TTC549 (cell line): ENCODE measurements around the gene MBOAT1.

Experiments
- FAIRE-seq: peaks from 2 replicates; lab custom pipeline; 2012; peaks lifted over from hg19 to GRCh38; lab: Jason Lieb, UNC

Gene MBOAT1

GRCh38 chr6:20135677-20136268 lies 76.5 kb downstream of the MBOAT1 start:
- FAIRE-seq: no peak

- FAIRE-seq: no peak
Measured at GRCh38 chr6:20134613-20135012, 77.7 kb downstream of the MBOAT1 start.

DNA sequence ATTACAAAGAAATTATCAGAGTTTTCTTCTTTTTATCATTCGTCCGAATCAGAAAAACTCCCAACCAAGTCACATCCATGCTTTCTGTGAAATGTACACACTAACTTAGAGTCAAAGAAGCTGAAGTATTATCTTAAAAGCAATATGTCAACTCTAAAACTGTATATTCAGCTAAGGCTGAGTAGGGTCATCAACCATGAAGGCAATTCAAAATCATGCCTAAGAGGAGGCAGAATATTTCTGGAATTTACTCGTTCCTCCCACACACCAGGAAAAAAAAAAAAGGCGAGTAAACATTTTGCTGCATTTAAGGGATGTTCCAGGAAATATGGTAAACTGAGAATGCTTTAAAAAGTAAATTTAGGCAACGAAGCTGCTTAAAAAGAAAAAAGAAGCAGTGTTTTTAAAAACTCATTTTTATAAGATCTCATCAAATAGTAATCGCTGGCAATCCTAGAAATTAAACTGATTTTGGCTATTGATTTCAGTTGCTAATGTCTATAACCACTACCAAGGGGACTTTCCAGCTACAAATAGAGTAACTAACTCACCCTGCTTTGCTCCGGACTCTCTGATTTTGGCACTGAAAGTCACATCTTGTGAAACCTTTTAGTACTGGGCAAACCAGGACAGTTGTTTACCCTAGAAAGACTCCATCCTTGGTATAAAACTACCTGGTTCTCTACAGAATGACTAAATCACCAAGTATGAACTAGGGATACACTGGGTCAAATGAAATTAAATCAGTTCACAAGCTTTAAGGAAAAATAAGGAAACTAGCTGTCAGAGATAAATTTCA lies 82.8 kb downstream of the MBOAT1 start:
- no peak for FAIRE-seq

GRCh38 chr6:20128018-20128417 lies 84.3 kb downstream of the MBOAT1 start:
- FAIRE-seq: no peak

DNA sequence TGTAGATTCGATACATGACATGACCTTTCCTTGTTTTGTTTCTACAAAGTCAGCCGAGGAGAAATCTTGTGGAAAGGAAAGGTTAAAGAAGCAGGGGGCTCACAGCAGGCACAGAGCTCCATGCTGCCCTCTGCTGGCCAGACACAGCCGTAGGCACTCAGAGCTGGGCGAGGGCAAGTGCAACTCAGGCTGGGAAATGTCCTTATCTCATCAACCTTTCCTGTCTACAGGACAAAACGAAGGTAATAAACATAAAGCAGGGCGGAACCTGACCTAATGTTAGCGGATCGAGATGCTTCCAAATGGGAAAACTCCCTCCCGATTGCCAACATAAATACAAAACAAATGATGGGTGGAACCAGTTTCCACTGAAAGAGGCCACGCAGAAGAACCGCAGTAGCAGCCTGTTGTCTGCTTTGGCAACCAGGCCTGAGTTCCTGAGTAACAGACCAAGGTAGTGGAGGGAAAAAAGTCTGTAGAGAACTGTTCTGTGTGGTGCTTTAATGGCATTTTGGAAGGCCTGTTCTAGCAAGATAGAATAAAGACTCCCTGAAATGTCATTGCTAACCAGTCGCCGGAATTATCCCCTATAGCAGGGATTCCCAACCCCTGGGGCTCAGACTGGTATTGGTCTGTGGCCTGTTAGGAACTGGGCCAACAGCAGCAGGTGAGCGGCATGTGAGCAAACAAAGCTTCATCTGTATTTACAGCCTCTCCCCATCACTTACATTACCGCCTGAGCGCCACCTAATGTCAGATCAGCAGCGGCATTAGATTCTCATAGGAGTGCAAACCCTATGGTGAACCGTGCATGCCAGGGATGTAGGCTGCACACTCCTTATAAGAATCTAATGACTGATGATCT lies 85.2 kb downstream of the MBOAT1 start:
- no peak for FAIRE-seq

DNA sequence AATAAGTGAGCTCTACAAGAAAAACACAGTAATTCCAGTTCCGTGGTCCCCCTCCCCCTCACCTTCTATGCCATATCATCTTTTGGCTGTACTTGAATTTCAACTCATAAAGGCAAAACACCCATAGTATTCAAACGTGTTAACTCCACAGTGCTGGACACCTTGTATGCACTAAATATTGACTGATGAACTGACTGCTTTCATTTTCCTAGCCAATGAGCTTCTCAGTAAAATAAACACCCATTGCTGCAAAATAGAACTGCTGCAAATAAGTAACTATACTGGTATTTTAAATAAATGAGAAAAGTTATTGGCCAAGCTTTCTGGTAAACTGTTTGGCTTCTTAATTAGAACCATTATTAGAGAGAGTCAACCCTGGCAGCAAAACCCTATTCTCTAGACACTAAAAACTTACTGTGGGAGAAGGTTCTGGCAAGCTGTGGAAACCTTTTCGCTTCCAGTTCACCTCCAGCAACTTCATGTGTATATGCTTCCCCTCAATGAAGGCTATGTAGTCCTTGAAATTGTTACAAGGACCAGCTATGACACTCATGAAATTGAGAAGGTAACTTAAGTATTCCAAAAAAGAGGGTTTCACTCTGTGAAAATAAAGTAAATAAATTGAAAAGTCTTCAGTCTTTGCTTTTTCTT lies 86.0 kb downstream of the MBOAT1 start:
- no peak for FAIRE-seq

DNA sequence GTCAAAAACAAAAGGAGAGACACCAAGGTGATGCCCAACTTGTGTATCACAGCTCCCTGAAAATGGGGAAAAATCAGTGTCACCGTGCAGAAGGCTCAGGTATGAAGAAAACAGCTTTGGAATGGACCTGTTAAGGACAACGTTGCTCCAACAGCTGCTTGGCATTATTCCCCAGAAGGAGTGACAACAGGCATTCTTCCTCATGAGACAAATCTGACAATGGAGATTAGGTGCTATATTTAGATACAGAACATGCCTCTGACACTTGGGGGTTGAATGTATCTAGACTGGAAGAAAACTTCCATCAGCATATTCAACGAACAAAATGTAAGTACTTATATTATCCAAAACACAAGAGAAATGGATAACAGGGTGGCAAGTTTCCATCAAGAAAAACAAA lies 87.7 kb downstream of the MBOAT1 start:
- FAIRE-seq: no peak

GRCh38 chr6:20119485-20119884 lies 92.8 kb downstream of the MBOAT1 start:
- FAIRE-seq: no peak

- FAIRE-seq: no peak
Measured at GRCh38 chr6:20118892-20119291, 93.4 kb downstream of the MBOAT1 start.

DNA sequence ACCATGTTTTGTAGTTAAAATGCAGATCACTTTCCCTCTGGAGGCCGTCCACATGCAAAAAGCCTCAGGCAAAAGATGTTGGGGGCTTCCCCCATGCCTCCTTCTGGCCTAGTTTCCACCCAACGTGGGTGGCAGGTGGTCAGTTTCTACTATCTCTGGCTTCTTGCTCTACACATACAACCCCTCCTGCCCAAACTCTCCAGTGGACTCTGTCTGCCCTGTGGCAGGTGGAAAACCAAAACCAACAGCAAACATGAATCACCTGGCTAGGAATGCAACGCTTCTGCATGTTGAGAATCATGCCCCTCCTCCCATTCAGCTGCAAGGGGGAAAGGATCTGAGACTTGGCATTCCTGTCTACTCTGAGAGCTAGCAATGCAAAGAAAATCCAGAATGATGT lies 94.8 kb downstream of the MBOAT1 start:
- FAIRE-seq: no peak

DNA sequence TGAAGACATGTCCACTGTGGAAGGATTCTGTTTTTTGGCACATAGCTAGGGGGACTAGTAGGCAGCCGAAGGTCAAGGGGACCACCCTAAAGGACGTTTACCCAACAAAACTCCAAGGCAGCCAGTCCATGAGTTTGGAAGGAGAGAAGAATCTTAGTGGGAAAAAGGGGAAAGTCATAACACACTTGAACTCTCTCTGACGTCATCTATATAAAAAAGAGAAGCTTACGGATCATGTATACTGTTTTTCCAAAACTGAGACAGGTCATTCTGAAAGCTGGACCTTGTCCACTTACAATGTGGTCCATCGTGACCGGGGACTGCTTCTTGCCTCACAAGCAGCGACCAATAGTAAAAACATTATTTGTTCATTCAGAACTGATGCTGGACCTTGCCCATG lies 95.5 kb downstream of the MBOAT1 start:
- FAIRE-seq: no peak

DNA sequence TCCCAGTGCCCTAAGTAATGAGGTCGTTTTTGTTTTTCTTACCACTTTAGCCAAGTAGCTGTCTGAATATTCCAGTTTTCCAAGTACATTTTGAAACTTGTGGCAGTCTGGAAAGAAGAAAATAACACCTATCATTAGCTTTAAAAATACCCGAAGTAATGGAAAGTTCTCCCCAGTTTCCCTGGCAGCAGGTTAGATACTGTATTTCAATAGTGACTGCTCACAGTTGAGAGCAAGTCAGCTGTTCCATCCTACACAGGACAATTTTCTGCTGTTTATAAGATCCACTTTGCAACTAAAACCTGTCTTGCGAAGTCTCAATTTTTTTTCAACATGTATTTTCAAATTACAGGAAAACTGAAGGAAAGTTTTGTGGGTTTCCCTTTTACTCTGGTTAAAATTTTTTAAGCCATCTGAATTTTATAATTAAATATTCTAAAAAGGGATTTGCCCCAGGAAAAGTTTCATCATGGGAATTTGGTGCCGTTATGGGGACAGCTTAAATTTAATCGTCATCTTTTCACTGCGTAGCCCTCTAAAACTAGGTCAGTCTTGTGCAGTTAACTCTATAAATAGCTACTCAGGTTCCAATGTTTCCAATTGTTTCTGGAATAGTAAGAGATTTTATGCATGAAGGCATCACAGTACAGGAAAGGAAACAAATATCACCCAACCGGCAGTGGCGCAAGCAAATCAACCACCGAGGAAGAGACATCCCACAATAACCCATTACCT lies 96.9 kb downstream of the MBOAT1 start:
- FAIRE-seq: no peak

DNA sequence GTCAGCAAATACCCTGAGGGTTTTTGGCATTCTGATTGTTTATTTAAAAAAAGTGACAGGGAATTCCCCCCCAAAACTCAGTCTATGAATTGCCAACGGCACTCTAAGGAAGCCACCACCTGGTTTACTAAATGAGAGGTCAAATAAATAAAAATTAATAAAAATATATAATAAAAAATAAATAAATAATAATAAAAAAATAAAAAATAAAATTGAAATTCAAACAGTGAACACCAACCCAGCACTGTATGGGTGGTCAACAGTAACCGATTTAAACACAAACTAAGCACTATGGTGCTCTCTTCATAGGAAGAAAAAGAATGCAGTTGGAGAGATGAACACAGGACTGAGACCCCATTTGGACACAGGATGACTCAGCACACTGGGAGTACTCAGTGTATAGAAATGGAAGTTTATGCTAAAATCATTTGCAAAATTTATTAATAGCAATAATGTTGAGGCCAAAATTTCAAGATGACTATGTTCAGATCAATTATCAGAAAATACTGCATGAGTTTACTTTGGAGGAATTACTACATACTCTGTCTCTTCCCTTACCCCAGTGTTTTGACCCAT lies 98.5 kb downstream of the MBOAT1 start:
- FAIRE-seq: no peak

DNA sequence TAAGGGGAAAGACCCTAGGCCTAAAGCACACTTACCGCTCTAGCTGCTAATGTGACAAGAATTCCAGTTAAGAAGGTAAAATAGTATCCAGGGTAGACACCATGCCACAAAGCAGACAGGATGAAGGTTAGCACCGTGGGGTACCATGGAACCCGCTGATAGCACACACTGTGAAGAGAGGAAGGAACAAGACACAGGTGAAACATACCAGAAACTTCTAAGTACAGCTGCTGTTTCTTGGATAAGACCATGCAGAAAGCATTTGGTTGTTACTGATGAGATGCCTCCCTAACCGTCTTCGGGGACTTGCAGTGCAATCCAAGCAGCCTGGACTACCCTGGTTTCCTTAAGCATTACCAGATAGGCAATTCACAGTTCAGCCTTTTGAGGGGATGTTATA lies 99.4 kb downstream of the MBOAT1 start:
- FAIRE-seq: no peak

DNA sequence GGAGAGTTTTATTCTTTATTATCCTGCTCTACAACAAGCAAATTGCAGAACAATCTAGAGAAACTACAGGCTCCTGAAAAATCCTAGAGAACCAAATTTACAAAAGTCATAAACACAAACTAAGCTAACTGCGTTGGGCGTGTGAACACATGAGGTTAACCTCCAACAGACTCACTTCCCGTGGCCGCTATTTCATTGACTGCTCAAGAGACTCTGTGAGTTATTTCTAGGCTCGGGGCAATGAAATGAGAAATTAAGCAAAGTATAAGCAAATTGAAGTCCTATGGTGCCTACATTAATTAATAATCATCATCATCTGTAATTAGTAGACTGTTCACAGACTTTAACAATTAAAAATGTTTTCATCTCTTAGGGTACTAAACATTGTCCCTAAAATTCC lies 100.0 kb downstream of the MBOAT1 start:
- FAIRE-seq: no peak

DNA sequence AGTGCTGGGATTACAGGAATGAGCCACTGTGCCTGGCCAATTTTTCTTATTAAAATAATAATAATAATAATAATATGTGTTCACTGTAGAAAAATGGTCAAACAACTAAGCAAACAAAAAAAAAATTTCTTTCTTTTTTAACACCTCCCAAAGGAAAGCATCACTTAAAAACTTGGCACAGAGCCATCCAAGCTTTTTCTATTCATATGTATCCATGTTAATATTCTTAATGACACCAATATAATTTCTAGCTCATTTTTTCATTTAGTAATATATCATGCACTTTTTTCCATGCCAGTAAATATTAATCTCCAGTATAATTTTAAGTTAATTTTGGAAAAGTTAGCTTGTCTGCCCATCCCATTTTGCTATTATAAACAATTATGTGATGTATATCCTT lies 101.8 kb downstream of the MBOAT1 start:
- FAIRE-seq: no peak

GRCh38 chr6:20109526-20109925 lies 102.7 kb downstream of the MBOAT1 start:
- no peak for FAIRE-seq

- FAIRE-seq: no peak
Measured at GRCh38 chr6:20105838-20106237, 106.4 kb downstream of the MBOAT1 start.

GRCh38 chr6:20104696-20105095 lies 107.6 kb downstream of the MBOAT1 start:
- FAIRE-seq: no peak

GRCh38 chr6:20102397-20103073 lies 109.7 kb downstream of the MBOAT1 start:
- no peak for FAIRE-seq

GRCh38 chr6:20099156-20099555 lies 113.1 kb downstream of the MBOAT1 start:
- no peak for FAIRE-seq
